SK-MEL-5 (cell line): ENCODE measurements around the gene SNAPC4. TPM values are rescaled to one million over a fixed set of nuclear protein-coding genes. Genes with fewer than 3 reads are reported as not detected.
"Not testable (repeated sequence)": the region's sequence is repeated elsewhere in the genome, so short reads cannot be mapped to it uniquely, and the experiment has no call there.

Experiments used
- DNase-seq: peaks from one replicate; pipeline ENCODE4 v3.0.0-alpha.2; 2016; ENCODE audit warnings: low read depth, low spot score
- in situ Hi-C: cut with HindIII; loops from 2 replicates; pipeline ENCODE4 v1.10.0; 2016; ENCODE audit warnings: low sequenced_read_pairs, high pct_unique_total_duplicates, low pct_unique_long_range_greater_than_20kb
- total RNA-seq: library from RNA; depleted of rRNA; stranded (reverse); fragments of >200 nt; shearing (Covaris generic); gene quantifications from 2 replicates; pipeline ENCODE4 v1.2.3, GENCODE V29; 2014; rRNA removed

Gene SNAPC4
- total RNA-seq, 1 experiment from 2014 or later: 6.9 TPM

- DNase-seq: no peak
Measured at GRCh38 chr9:136355616-136356557, 44.1 kb downstream of the SNAPC4 start.

DNA sequence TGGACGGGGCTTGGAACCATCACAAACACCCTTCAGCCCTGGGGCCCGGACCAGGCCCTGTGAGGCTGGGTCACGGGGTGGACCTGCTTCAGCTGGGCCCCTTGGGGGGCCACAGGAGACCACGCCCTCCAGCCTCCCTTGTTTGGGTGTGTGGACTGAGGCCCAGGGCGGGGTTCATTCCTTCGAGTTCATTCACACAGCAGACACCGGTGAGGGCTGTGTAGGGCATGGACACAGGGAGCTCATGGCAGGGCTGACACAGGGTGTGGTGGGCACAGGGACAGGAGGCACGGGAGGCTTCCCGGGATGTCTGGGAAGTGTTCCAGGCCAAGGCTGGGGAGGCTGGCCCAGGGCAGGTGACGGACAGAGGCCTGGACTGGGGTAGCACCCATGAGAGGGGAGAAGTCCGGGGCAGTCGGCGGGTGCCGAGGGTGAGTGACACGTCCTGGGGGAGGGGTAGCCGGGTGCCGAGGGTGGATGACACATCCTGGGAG is 45.3 kb downstream of the SNAPC4 start:
- DNase-seq: no peak
- in situ Hi-C loops: no loop called here

More at GRCh38 chr9:136355616-136356557, 44.1 kb downstream of the SNAPC4 start:
- in situ Hi-C loops: no loop called here

DNA sequence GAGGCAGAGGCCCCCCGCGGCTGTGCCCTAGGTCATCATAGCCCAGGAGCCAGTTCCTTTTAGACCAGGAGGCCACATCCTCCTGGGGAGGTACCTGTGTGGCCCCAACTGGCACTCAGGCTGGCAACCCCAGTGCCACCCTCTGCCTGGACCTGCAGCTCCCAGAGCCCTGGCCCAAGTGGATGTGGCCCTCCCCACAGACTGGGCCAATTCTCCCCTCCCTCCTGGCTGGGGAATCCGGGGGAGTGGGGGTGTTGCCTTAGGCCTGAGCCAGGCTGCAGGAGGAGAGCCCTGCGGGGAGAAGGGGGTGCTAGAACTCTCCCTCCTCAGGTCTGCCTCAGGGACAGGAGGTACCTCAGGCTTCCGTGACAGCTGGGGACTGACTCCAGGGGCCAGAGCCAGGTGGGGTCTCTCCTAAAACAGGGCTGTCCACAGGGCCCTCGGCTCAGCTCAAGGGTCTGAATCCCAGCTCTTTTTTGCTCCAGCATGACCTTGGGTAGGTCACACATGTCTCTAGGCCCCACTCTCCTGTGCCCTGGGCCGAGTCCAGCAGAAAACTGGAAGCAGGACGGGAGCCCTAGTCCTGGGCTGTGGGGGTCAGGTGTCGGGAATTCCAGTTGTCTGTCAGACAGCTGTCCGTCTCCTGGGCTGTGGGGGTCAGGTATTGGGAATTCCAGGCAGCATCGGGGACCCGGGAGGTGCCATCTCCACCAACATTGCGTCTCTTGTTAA is 46.0 kb downstream of the SNAPC4 start:
- DNase-seq: no peak
- in situ Hi-C loops: no loop called here

DNA sequence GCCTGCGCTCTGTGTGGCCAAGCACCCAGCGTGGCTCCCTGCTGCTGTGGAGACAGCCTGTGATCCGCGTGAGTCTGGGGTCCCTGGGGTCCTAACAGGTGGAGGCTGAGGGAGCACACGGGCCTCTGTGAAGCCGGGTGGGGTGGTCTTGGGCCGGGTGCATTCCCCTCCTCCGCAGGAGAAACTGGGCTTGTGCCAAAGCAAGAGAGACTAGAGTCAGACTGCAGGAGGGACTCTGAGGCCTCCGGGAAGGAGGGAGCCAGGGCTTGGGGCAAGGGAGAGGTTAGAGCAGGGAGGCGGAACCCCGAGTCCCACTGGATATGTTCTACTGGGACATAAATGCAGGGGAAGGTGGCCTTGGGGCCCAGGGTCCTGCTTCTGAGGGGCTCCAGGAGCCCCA is 46.9 kb downstream of the SNAPC4 start:
- in situ Hi-C loops: no loop called here

DNA sequence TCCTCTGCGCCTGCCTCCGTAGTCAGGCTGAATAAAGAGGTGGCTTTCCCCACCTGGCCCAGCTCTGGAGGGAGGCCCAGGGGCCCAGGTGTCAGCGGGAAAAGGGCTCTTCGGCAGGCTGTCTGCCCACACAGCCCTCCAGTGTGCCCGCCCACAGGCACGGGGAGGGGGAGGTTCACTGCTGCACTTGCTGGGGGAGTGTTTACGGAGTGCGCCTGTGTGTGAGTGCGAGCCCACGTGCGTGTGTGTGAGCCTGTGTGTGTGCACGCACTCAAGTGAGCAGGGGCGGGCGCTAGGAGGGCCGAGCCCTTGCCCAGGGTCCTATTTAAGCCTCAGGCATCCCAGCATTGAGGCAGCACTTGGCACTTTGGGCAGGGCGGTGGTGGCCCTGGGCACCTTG is 47.3 kb downstream of the SNAPC4 start:
- in situ Hi-C loops: no loop called here
- no peak for DNase-seq

More for the DNA sequence above, 46.9 kb downstream of the SNAPC4 start:
- no peak for DNase-seq

DNA sequence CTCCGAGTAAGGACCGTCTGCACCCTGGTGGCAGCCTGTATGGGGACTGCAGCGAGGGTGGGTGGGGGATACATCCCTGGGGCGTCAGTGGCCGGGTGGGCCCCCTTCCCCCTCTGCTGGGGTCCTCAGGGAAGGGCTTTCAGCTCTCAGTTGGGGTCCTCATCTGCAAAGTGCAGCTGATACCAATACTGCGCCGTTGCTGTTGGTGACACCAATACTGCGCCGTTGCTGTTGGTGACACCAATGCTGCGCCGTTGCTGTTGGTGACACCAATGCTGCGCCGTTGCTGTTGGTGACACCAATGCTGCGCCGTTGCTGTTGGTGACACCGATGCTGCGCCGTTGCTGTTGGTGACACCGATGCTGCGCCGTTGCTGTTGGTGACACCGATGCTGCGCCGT is 48.1 kb downstream of the SNAPC4 start:
- DNase-seq, in situ Hi-C loops: not testable (repeated sequence)

GRCh38 chr9:136351252-136351800 is 48.6 kb downstream of the SNAPC4 start:
- DNase-seq: no peak
- in situ Hi-C loops: no loop called here

Other genes with a start within 250 kb of the SNAPC4 start
- not detected in 2 replicates for gene LHX3, start 195.0 kb downstream of the SNAPC4 start, total RNA-seq
- gene QSOX2, start 154.4 kb downstream of the SNAPC4 start, total RNA-seq: 14.8 and 16.5 TPM in 2 replicates
- not detected in 2 replicates for gene CCDC187, start 96.1 kb downstream of the SNAPC4 start, total RNA-seq
- gene GPSM1, start 72.6 kb downstream of the SNAPC4 start, total RNA-seq: 21.2 and 21.4 TPM in 2 replicates
- 19.4 and 35.1 TPM in 2 replicates for gene DNLZ, start 36.4 kb downstream of the SNAPC4 start, total RNA-seq
- 0.05 TPM in 1 of 2 replicates, not detected in the other for gene CARD9, start 26.5 kb downstream of the SNAPC4 start, total RNA-seq
- 71.1 and 72.5 TPM in 2 replicates for gene ENTR1, start 10.4 kb upstream of the SNAPC4 start, total RNA-seq
- 50.6 and 52.4 TPM in 2 replicates for gene PMPCA, start 10.5 kb upstream of the SNAPC4 start, total RNA-seq
- 6.1 and 6.5 TPM in 2 replicates for gene INPP5E, start 39.7 kb upstream of the SNAPC4 start, total RNA-seq
- 16.4 and 20.2 TPM in 2 replicates for gene SEC16A, start 82.9 kb upstream of the SNAPC4 start, total RNA-seq
- gene NOTCH1, start 145.9 kb upstream of the SNAPC4 start, total RNA-seq: 3.0 and 3.2 TPM in 2 replicates